ENCODE measurements around the gene F2RL1. TPM values are rescaled to one million over a fixed set of nuclear protein-coding genes. Genes with fewer than 3 reads are reported as not detected.
"Not testable (repeated sequence)": the region's sequence is repeated elsewhere in the genome, so short reads cannot be mapped to it uniquely, and the experiment has no call there.

The F2RL1 gene
- total and polyA plus RNA-seq, 7 experiments from 2014 or later, result 0.48 to 6.2 (median 3.2) TPM

- ATAC-seq, result no peak
- Mint-ChIP-seq H3K27ac (peak overlapping the region in 1 of 9 donors; percentile 18), H3K36me3 (peaks cover 0 to 12% (median 7%) of the 10 kb centered on the region in 5 donors), H3K4me1 (peaks cover 8 to 24% (median 16%) of the 10 kb centered on the region in 7 donors), H3K9me3 (peaks cover 0 to 12% (median 0%) of the 10 kb centered on the region in 11 donors), H3K27me3 (peaks cover 0 to 61% (median 24%) of the 10 kb centered on the region in 5 donors), H3K4me3 (peak overlapping the region in 7 of 10 donors; percentile 16 to 88 (median 81))
- Histone ChIP-seq H3K27ac (ENCODE audit: low read depth, low read length) (no peak overlapping the region), H3K27me3 (ENCODE audit: control insufficient read depth in 2 of 2, insufficient read depth in 2 of 2, low read length in 2 of 2) (no peaks in the 10 kb centered on the region), H3K4me3 (ENCODE audit: low read length) (no peak overlapping the region), H3K9me3 (ENCODE audit: control insufficient read depth in 2 of 3, low read length in 3 of 3) (no peaks in the 10 kb centered on the region), H3K36me3 (ENCODE audit: control insufficient read depth in 2 of 3, insufficient read depth in 3 of 3, low read length in 3 of 3) (peaks cover 0 to 5% (median 0%) of the 10 kb centered on the region in 3 experiments), H3K4me1 (ENCODE audit: control insufficient read depth in 2 of 2, insufficient read depth in 2 of 2, low read length in 2 of 2) (peaks cover 7 to 9% of the 10 kb centered on the region in 2 donors)
- DNase-seq, result no peak
- CTCF ChIA-PET, result no interaction called here
- POLR2A ChIA-PET, result interaction anchor here (0.6 kb wide), 1 partner anchor 205 kb away, joined by 4 read pairs; no protein-coding TSS in a partner anchor
- intact Hi-C loops (cut with micrococcal nuclease), result no loop called here
Observed at GRCh38 chr5:76821136-76821535, 2.3 kb downstream of the F2RL1 start.

GRCh38 chr5:76822105-76822731, 3.4 kb downstream of the F2RL1 start:
- POLR2A ChIA-PET, result not testable (repeated sequence)

GRCh38 chr5:76826416-76826815, 7.6 kb downstream of the F2RL1 start:
- ATAC-seq; H3K4me1 ChIP-seq (ENCODE audit: control insufficient read depth in 2 of 2, insufficient read depth in 2 of 2, low read length in 2 of 2); H3K9me3 ChIP-seq (ENCODE audit: control insufficient read depth in 2 of 3, low read length in 3 of 3); CTCF ChIA-PET; DNase-seq; H3K27me3 ChIP-seq (ENCODE audit: control insufficient read depth in 2 of 2, insufficient read depth in 2 of 2, low read length in 2 of 2); H3K27ac Mint-ChIP-seq; intact Hi-C loops (cut with micrococcal nuclease); H3K27ac ChIP-seq (ENCODE audit: low read depth, low read length); POLR2A ChIA-PET; H3K36me3 ChIP-seq (ENCODE audit: control insufficient read depth in 2 of 3, insufficient read depth in 3 of 3, low read length in 3 of 3); H3K4me1 Mint-ChIP-seq; H3K4me3 ChIP-seq (ENCODE audit: low read length); H3K4me3 Mint-ChIP-seq: not testable (repeated sequence)
- Mint-ChIP-seq H3K27me3 (peaks cover 0 to 15% (median 0%) of the 10 kb centered on the region in 5 donors), H3K9me3 (peaks cover 0 to 12% (median 0%) of the 10 kb centered on the region in 11 donors), H3K36me3 (peaks cover 0 to 22% (median 9%) of the 10 kb centered on the region in 5 donors)

More at GRCh38 chr5:76822105-76822731, 3.4 kb downstream of the F2RL1 start:
- ATAC-seq; H3K4me1 ChIP-seq (ENCODE audit: control insufficient read depth in 2 of 2, insufficient read depth in 2 of 2, low read length in 2 of 2); H3K36me3 ChIP-seq (ENCODE audit: control insufficient read depth in 2 of 3, insufficient read depth in 3 of 3, low read length in 3 of 3); H3K27ac ChIP-seq (ENCODE audit: low read depth, low read length); H3K4me3 ChIP-seq (ENCODE audit: low read length); CTCF ChIA-PET; DNase-seq; H3K27me3 ChIP-seq (ENCODE audit: control insufficient read depth in 2 of 2, insufficient read depth in 2 of 2, low read length in 2 of 2); H3K9me3 ChIP-seq (ENCODE audit: control insufficient read depth in 2 of 3, low read length in 3 of 3); intact Hi-C loops (cut with micrococcal nuclease): not testable (repeated sequence)
- H3K27me3 Mint-ChIP-seq, result peaks cover 0 to 54% (median 16%) of the 10 kb centered on the region in 5 donors
- H3K4me3 Mint-ChIP-seq, result peak overlapping the region in 1 of 10 donors; percentile 16
- H3K36me3 Mint-ChIP-seq, result peaks cover 0 to 13% (median 7%) of the 10 kb centered on the region in 5 donors
- peak overlapping the region in 2 of 9 donors; percentile 32 to 41 for H3K27ac Mint-ChIP-seq
- H3K9me3 Mint-ChIP-seq, result peaks cover 0 to 12% (median 0%) of the 10 kb centered on the region in 11 donors
- H3K4me1 Mint-ChIP-seq, result peaks cover 8 to 24% (median 16%) of the 10 kb centered on the region in 7 donors

GRCh38 chr5:76831110-76831452, 12.3 kb downstream of the F2RL1 start:
- Mint-ChIP-seq H3K4me1 (peaks cover 0 to 5% (median 0%) of the 10 kb centered on the region in 7 donors), H3K27ac (no peak overlapping the region), H3K27me3 (peaks cover 0 to 5% (median 0%) of the 10 kb centered on the region in 5 donors), H3K36me3 (peaks cover 2 to 27% (median 15%) of the 10 kb centered on the region in 5 donors), H3K9me3 (peaks cover 0 to 6% (median 0%) of the 10 kb centered on the region in 11 donors), H3K4me3 (no peak overlapping the region)
- H3K27ac ChIP-seq (ENCODE audit: low read depth, low read length), result no peak overlapping the region
- no peaks in the 10 kb centered on the region for H3K27me3 ChIP-seq (ENCODE audit: control insufficient read depth in 2 of 2, insufficient read depth in 2 of 2, low read length in 2 of 2)
- ATAC-seq (no peak), DNase-seq (no peak)
- peaks cover 0 to 11% (median 0%) of the 10 kb centered on the region in 3 experiments for H3K36me3 ChIP-seq (ENCODE audit: control insufficient read depth in 2 of 3, insufficient read depth in 3 of 3, low read length in 3 of 3)
- ChIA-PET CTCF (no interaction called here), POLR2A (no interaction called here)
- H3K4me3 ChIP-seq (ENCODE audit: low read length), result no peak overlapping the region
- no peaks in the 10 kb centered on the region for H3K4me1 ChIP-seq (ENCODE audit: control insufficient read depth in 2 of 2, insufficient read depth in 2 of 2, low read length in 2 of 2)
- intact Hi-C loops (cut with micrococcal nuclease), result no loop called here
- H3K9me3 ChIP-seq (ENCODE audit: control insufficient read depth in 2 of 3, low read length in 3 of 3), result no peaks in the 10 kb centered on the region

GRCh38 chr5:76836181-76836580, 17.4 kb downstream of the F2RL1 start:
- H3K27ac Mint-ChIP-seq, result no peak overlapping the region
- DNase-seq, result no peak

GRCh38 chr5:76836585-76836984, 17.8 kb downstream of the F2RL1 start:
- Mint-ChIP-seq H3K27me3 (peaks cover 0 to 13% (median 0%) of the 10 kb centered on the region in 5 donors), H3K9me3 (peaks cover 0 to 6% (median 0%) of the 10 kb centered on the region in 11 donors), H3K4me3 (no peak overlapping the region), H3K27ac (no peak overlapping the region), H3K36me3 (peaks cover 2 to 16% (median 12%) of the 10 kb centered on the region in 5 donors), H3K4me1 (peaks cover 0 to 3% (median 0%) of the 10 kb centered on the region in 7 donors)
- ChIA-PET POLR2A (no interaction called here), CTCF (interaction anchor here (0.7 kb wide), 1 partner anchor 1848 kb away, joined by 8 read pairs; no protein-coding TSS in a partner anchor)
- H3K4me1 ChIP-seq (ENCODE audit: control insufficient read depth in 2 of 2, insufficient read depth in 2 of 2, low read length in 2 of 2), result no peaks in the 10 kb centered on the region
- no peak for DNase-seq
- H3K4me3 ChIP-seq (ENCODE audit: low read length), result no peak overlapping the region
- no peaks in the 10 kb centered on the region for H3K27me3 ChIP-seq (ENCODE audit: control insufficient read depth in 2 of 2, insufficient read depth in 2 of 2, low read length in 2 of 2)
- H3K9me3 ChIP-seq (ENCODE audit: control insufficient read depth in 2 of 3, low read length in 3 of 3), result no peaks in the 10 kb centered on the region
- peaks cover 0 to 11% (median 0%) of the 10 kb centered on the region in 3 experiments for H3K36me3 ChIP-seq (ENCODE audit: control insufficient read depth in 2 of 3, insufficient read depth in 3 of 3, low read length in 3 of 3)
- no peak for ATAC-seq
- no peak overlapping the region for H3K27ac ChIP-seq (ENCODE audit: low read depth, low read length)
- intact Hi-C loops (cut with micrococcal nuclease), result no loop called here

More at GRCh38 chr5:76836181-76836580, 17.4 kb downstream of the F2RL1 start:
- peaks cover 0 to 11% (median 0%) of the 10 kb centered on the region in 3 experiments for H3K36me3 ChIP-seq (ENCODE audit: control insufficient read depth in 2 of 3, insufficient read depth in 3 of 3, low read length in 3 of 3)
- intact Hi-C loops (cut with micrococcal nuclease), result no loop called here
- Mint-ChIP-seq H3K36me3 (peaks cover 2 to 17% (median 13%) of the 10 kb centered on the region in 5 donors), H3K9me3 (peaks cover 0 to 6% (median 0%) of the 10 kb centered on the region in 11 donors), H3K27me3 (peaks cover 0 to 10% (median 0%) of the 10 kb centered on the region in 5 donors), H3K4me3 (no peak overlapping the region), H3K4me1 (peaks cover 0 to 4% (median 0%) of the 10 kb centered on the region in 7 donors)
- H3K9me3 ChIP-seq (ENCODE audit: control insufficient read depth in 2 of 3, low read length in 3 of 3), result no peaks in the 10 kb centered on the region
- no peaks in the 10 kb centered on the region for H3K4me1 ChIP-seq (ENCODE audit: control insufficient read depth in 2 of 2, insufficient read depth in 2 of 2, low read length in 2 of 2)
- CTCF ChIA-PET, result interaction anchor here (0.7 kb wide), 1 partner anchor 1848 kb away, joined by 8 read pairs; no protein-coding TSS in a partner anchor
- POLR2A ChIA-PET, result no interaction called here
- no peak overlapping the region for H3K27ac ChIP-seq (ENCODE audit: low read depth, low read length)
- H3K27me3 ChIP-seq (ENCODE audit: control insufficient read depth in 2 of 2, insufficient read depth in 2 of 2, low read length in 2 of 2), result no peaks in the 10 kb centered on the region
- ATAC-seq, result no peak
- H3K4me3 ChIP-seq (ENCODE audit: low read length), result no peak overlapping the region

Data from naive thymus-derived CD4-positive, alpha-beta T cell (primary cell).